ENCODE measurements around the gene STK10.

- TF ChIP-seq, protein P1, sequence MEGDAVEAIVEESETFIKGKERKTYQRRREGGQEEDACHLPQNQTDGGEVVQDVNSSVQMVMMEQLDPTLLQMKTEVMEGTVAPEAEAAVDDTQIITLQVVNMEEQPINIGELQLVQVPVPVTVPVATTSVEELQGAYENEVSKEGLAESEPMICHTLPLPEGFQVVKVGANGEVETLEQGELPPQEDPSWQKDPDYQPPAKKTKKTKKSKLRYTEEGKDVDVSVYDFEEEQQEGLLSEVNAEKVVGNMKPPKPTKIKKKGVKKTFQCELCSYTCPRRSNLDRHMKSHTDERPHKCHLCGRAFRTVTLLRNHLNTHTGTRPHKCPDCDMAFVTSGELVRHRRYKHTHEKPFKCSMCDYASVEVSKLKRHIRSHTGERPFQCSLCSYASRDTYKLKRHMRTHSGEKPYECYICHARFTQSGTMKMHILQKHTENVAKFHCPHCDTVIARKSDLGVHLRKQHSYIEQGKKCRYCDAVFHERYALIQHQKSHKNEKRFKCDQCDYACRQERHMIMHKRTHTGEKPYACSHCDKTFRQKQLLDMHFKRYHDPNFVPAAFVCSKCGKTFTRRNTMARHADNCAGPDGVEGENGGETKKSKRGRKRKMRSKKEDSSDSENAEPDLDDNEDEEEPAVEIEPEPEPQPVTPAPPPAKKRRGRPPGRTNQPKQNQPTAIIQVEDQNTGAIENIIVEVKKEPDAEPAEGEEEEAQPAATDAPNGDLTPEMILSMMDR (conservative IDR thresholded peaks at IDR 0.05; ENCODE audit: low read depth, low read length): no peak
- TF ChIP-seq EZH2phosphoT487 (IDR thresholded peaks at IDR 0.05; ENCODE audit: borderline replicate concordance, low read length): no peak
Measured at GRCh38 chr5:172095368-172096206, 92.4 kb downstream of the STK10 start.

Data from PC-3 (cell line).